HepG2 (cell line): ENCODE measurements around the gene PRKCE. TPM values are rescaled to one million over a fixed set of nuclear protein-coding genes. Genes with fewer than 3 reads are reported as not detected.

ENCODE experiments used
- ATAC-seq: fragments of 200-7000 bp; cut with Tn5 transposase; 3 replicates; pipeline ENCODE4 v1.9.1; 2020; ENCODE audit warnings: mild to moderate bottlenecking, moderate library complexity
- BruUV-seq: library from RNA; stranded (reverse); fragments of 400-500 nt; replicated peaks from 2 replicates; lab custom pipeline; 2021; lab: Mats Ljungman, UMichigan
- CTCF ChIA-PET: fragments of 300-600 bp; formaldehyde crosslinking; extraction: SDS; loops from one replicate; lab custom pipeline; 2021; ENCODE audit warnings: low total read pairs, inconsistent platforms, low intra/inter-chr PET ratio; lab: Yijun Ruan, JAX
- POLR2A ChIA-PET: fragments of 350-600 bp; sonication (Branson Sonifier 250); formaldehyde crosslinking; loops from one replicate; lab custom pipeline; 2020; ENCODE audit warnings: antibody characterized with exemption, inconsistent platforms; lab: Yijun Ruan, JAX
- DNase-seq: peaks from one replicate; pipeline ENCODE4 v3.0.0-alpha.2; 2015; ENCODE audit warnings: low spot score
- FAIRE-seq: peaks from 3 replicates; lab custom pipeline; 2011; peaks lifted over from hg19 to GRCh38; lab: Jason Lieb, UNC
- H2AFZ ChIP-seq: one replicate; pipeline ENCODE4 v1.6.1; 2011; ENCODE audit warnings: low read length, inconsistent platforms
- H3K27ac ChIP-seq: fragments of 300-600 bp; 3 replicates; pipeline ENCODE4 v1.8.0; 2011; ENCODE audit warnings: mixed run types, mild to moderate bottlenecking, mixed read lengths, low read length, inconsistent platforms; ENCODE audit not compliant: insufficient read depth; ENCODE audit errors: extremely low read length
- H3K27me3 ChIP-seq, 2 experiments: fragments of 200-600 bp in 1 of 2; 2 replicates in 1 of 2; 3 replicates in 1 of 2; pipeline versions ENCODE4 v1.6.0 to v1.8.0; 2011; ENCODE audit warnings: low read length in 2 of 2, mild to moderate bottlenecking in 2 of 2, moderate library complexity in 2 of 2, inconsistent platforms in 1 of 2; ENCODE audit not compliant: insufficient read depth in 2 of 2, control insufficient read depth in 1 of 2
- H3K36me3 ChIP-seq, 2 experiments: fragments of 200-600 bp in 1 of 2; replicated peaks in 1 of 2; 2 replicates in 1 of 2; 3 replicates in 1 of 2; pipeline versions ENCODE4 v1.5.1 to v1.8.0; 2011; ENCODE audit warnings: low read length in 2 of 2, inconsistent platforms in 1 of 2; ENCODE audit not compliant: insufficient read depth in 2 of 2, control insufficient read depth in 1 of 2
- H3K4me1 ChIP-seq: 2 replicates; pipeline ENCODE4 v1.5.1; 2012; ENCODE audit warnings: low read length, inconsistent platforms; ENCODE audit not compliant: insufficient read depth
- H3K4me2 ChIP-seq: 2 replicates; pipeline ENCODE4 v1.6.0; 2011; ENCODE audit warnings: low read depth, low read length, inconsistent platforms
- H3K4me3 ChIP-seq, 3 experiments: fragments of 200-600 bp in 1 of 3; sonication (generic), shearing (Covaris generic) in 1 of 3; replicated peaks in 1 of 3; 2 replicates each; pipeline ENCODE4 v1.5.1; 2011 to 2016; ENCODE audit warnings: low read length in 3 of 3, inconsistent platforms in 2 of 3, low read depth in 2 of 3, mild to moderate bottlenecking in 2 of 3, control low read depth in 1 of 3, mixed read lengths in 1 of 3; ENCODE audit not compliant: insufficient read depth in 1 of 3
- H3K79me2 ChIP-seq: one replicate; pipeline ENCODE4 v1.6.1; 2011; ENCODE audit warnings: low read length, inconsistent platforms; ENCODE audit not compliant: insufficient read depth
- H3K9ac ChIP-seq: 2 replicates; pipeline ENCODE4 v1.6.0; 2011; ENCODE audit warnings: mild to moderate bottlenecking, low read depth, low read length, inconsistent platforms; ENCODE audit not compliant: insufficient read depth
- H3K9me3 ChIP-seq: 2 replicates; pipeline ENCODE4 v1.5.1; 2012; ENCODE audit warnings: mild to moderate bottlenecking, low read length
- H4K20me1 ChIP-seq: 2 replicates; pipeline ENCODE4 v1.6.0; 2011; ENCODE audit warnings: inconsistent platforms, mild to moderate bottlenecking, low read length, moderate library complexity; ENCODE audit not compliant: insufficient read depth
- CENPT ChIP-seq: sonication (generic); formaldehyde crosslinking; IDR thresholded peaks from 2 replicates; pipeline ENCODE4 v1.8.0; 2022; ENCODE audit warnings: low read depth, mild to moderate bottlenecking, moderate library complexity, missing genetic modification reagents
- DR1 ChIP-seq: sonication (generic); formaldehyde crosslinking; IDR thresholded peaks from 2 replicates; pipeline ENCODE4 v1.8.0; 2021; ENCODE audit warnings: mild to moderate bottlenecking, missing genetic modification reagents, inconsistent platforms
- FIP1L1 ChIP-seq: fragments of 200-400 bp; formaldehyde crosslinking; IDR thresholded peaks from 2 replicates; pipeline ENCODE4 v1.6.1; 2018; ENCODE audit warnings: low read depth, mild to moderate bottlenecking, low read length, moderate library complexity, borderline replicate concordance; ENCODE audit not compliant: insufficient read depth
- GATAD1 ChIP-seq: IDR thresholded peaks from 2 replicates; pipeline ENCODE4 v1.6.1; 2016; ENCODE audit warnings: missing genetic modification reagents, missing compliant biosample characterization
- HNRNPUL1 ChIP-seq: fragments of 200-400 bp; formaldehyde crosslinking; IDR thresholded peaks from 2 replicates; pipeline ENCODE4 v1.6.1; 2017; ENCODE audit warnings: low read depth, mild to moderate bottlenecking, low read length, moderate library complexity
- JUN ChIP-seq: sonication (generic); formaldehyde crosslinking; IDR thresholded peaks from 2 replicates; pipeline ENCODE4 v1.4.0; 2020; ENCODE audit warnings: mild to moderate bottlenecking, missing genetic modification reagents
- KLF11 ChIP-seq: IDR thresholded peaks from 2 replicates; pipeline ENCODE4 v1.6.1; 2016; ENCODE audit warnings: missing compliant biosample characterization
- TBX2 ChIP-seq: sonication (generic); formaldehyde crosslinking; IDR thresholded peaks from 2 replicates; pipeline ENCODE4 v1.5.0; 2020; ENCODE audit warnings: missing genetic modification reagents, mild to moderate bottlenecking, borderline replicate concordance
- TBX3 ChIP-seq: fragments of 450-650 bp; IDR thresholded peaks from 2 replicates; pipeline ENCODE4 v1.6.1; 2017; ENCODE audit warnings: antibody characterized with exemption, mild to moderate bottlenecking, inconsistent platforms, borderline replicate concordance
- THAP7 ChIP-seq: sonication (generic); formaldehyde crosslinking; IDR thresholded peaks from 2 replicates; pipeline ENCODE4 v1.8.1; 2023; ENCODE audit warnings: mild to moderate bottlenecking, missing genetic modification reagents
- ZFP90 ChIP-seq: sonication (generic); formaldehyde crosslinking; IDR thresholded peaks from 2 replicates; pipeline ENCODE4 v1.8.0; 2022; ENCODE audit warnings: missing genetic modification reagents, mild to moderate bottlenecking, inconsistent platforms, borderline replicate concordance
- ZNF33B ChIP-seq: sonication (generic); formaldehyde crosslinking; IDR thresholded peaks from 2 replicates; pipeline ENCODE4 v1.5.1; 2020; ENCODE audit warnings: mild to moderate bottlenecking, missing genetic modification reagents
- ZNF512B ChIP-seq: sonication (generic); formaldehyde crosslinking; IDR thresholded peaks from 2 replicates; pipeline ENCODE4 v1.5.1; 2020; ENCODE audit warnings: missing genetic modification reagents, mild to moderate bottlenecking, borderline replicate concordance
- ZNF552 ChIP-seq: sonication (generic); formaldehyde crosslinking; IDR thresholded peaks from 2 replicates; pipeline ENCODE4 v1.9.0; 2022; ENCODE audit warnings: missing genetic modification reagents, mild to moderate bottlenecking, borderline replicate concordance
- ZNF652 ChIP-seq: IDR thresholded peaks from 2 replicates; pipeline ENCODE4 v1.6.1; 2016; ENCODE audit warnings: low read depth, borderline replicate concordance
- WGBS: methylation state at CpG from one replicate; pipeline ENCODE4 v1.1.6; 2017; ENCODE audit warnings: low lambda C conversion rate; 5-methylcytosine and 5-hydroxymethylcytosine counted together
- in situ Hi-C: cut with HindIII; loops from 2 replicates; pipeline ENCODE4 v1.10.0; 2017; ENCODE audit warnings: low pct_unique_long_range_greater_than_20kb; ENCODE audit not compliant: extremely low pct_ligation_motif_present
- intact Hi-C: fragments of 100-400 bp; cut with micrococcal nuclease; formaldehyde crosslinking; loops from one replicate; pipeline ENCODE4 v1.10.0; 2022; ENCODE audit not compliant: unreplicated experiment
- polyA plus RNA-seq, 8 experiments: library from polyadenylated mRNA; depleted of rRNA in 3 of 8; stranded (reverse) in 7 of 8; unstranded in 1 of 8; fragments of >200 nt; fragmentation: Illumina TruSeq in 4 of 8; extraction: Trizol in 4 of 8; gene quantifications; 2 replicates each; pipeline versions ENCODE4 v1.2.1 to v1.2.3, GENCODE V29; 2011 to 2016; ENCODE audit warnings: low read depth in 4 of 8, missing spikeins in 1 of 8, mixed read lengths in 1 of 8; ENCODE audit not compliant: insufficient read depth in 1 of 8
- total RNA-seq, 5 experiments: library from RNA; depleted of rRNA; stranded (reverse); fragments of >200 nt; fragmentation: Illumina TruSeq; extraction: Trizol; gene quantifications; 2 replicates each; pipeline ENCODE4 v1.2.3, GENCODE V29; 2016; ENCODE audit warnings: low read depth in 1 of 5

The PRKCE gene
- total and polyA plus RNA-seq, 2 of the 13 experiments (the other 11 are each of a cell fraction or from before 2014, with no cell fraction given): 1.0 to 3.9 TPM

- DNase-seq (no peak), ATAC-seq (no peak), FAIRE-seq (no peak)
- in situ Hi-C loops (no loop called here), intact Hi-C loops (no loop called here)
- Histone ChIP-seq H3K27ac (no peak overlapping the region), H3K27me3 (no peaks in the 10 kb centered on the region), H3K79me2 (no peaks in the 10 kb centered on the region), H3K36me3 (no peaks in the 10 kb centered on the region), H3K9ac (no peak overlapping the region), H2AFZ (no peak overlapping the region), H4K20me1 (no peaks in the 10 kb centered on the region), H3K9me3 (no peaks in the 10 kb centered on the region), H3K4me2 (no peak overlapping the region), H3K4me1 (peaks cover 11% of the 10 kb centered on the region), H3K4me3 (no peak overlapping the region)
- ChIA-PET CTCF (no interaction called here), POLR2A (no interaction called here)
- 80% methylated on average over 4 of the region's 4 CpGs for WGBS
- TF ChIP-seq TBX3 (no peak), JUN (CRISPR knock-in tag) (no peak), KLF11 (CRISPR knock-in tag) (no peak), ZFP90 (CRISPR knock-in tag) (no peak), TBX2 (no peak), GATAD1 (CRISPR knock-in tag) (no peak), HNRNPUL1 (no peak), ZNF33B (CRISPR knock-in tag) (no peak), ZNF652 (no peak), THAP7 (CRISPR knock-in tag) (no peak), FIP1L1 (no peak), ZNF512B (CRISPR knock-in tag) (no peak), ZNF552 (CRISPR knock-in tag) (no peak), DR1 (CRISPR knock-in tag) (no peak), CENPT (no peak)
- no TSS peak for BruUV-seq
Observed at GRCh38 chr2:45782436-45782835, 131.0 kb downstream of the PRKCE start.
